Measurements from ENCODE around the gene LRRN3. TPM values are rescaled to one million over a fixed set of nuclear protein-coding genes. Genes with fewer than 3 reads are reported as not detected.
A peak's percentile ranks its signal among the peaks of the same experiment; 100 is the strongest.

The LRRN3 gene
- total and polyA plus RNA-seq, 10 of the 15 experiments (the other 5 are each of a cell fraction or from before 2014, with no cell fraction given), result 0.02 to 0.24 (median 0.11) TPM; not detected in 3

GRCh38 chr7:111113263-111114017 lies 22.5 kb downstream of the LRRN3 start (continued):
- TF ChIP-seq RB1 (IDR thresholded peaks at IDR 0.05; ENCODE audit: borderline replicate concordance), result no peak
- TF ChIP-seq, protein P1, sequence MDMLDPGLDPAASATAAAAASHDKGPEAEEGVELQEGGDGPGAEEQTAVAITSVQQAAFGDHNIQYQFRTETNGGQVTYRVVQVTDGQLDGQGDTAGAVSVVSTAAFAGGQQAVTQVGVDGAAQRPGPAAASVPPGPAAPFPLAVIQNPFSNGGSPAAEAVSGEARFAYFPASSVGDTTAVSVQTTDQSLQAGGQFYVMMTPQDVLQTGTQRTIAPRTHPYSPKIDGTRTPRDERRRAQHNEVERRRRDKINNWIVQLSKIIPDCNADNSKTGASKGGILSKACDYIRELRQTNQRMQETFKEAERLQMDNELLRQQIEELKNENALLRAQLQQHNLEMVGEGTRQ (IDR thresholded peaks at IDR 0.05; ENCODE audit: borderline replicate concordance, low read depth, low read length), result no peak
- TF ChIP-seq, protein P2, sequence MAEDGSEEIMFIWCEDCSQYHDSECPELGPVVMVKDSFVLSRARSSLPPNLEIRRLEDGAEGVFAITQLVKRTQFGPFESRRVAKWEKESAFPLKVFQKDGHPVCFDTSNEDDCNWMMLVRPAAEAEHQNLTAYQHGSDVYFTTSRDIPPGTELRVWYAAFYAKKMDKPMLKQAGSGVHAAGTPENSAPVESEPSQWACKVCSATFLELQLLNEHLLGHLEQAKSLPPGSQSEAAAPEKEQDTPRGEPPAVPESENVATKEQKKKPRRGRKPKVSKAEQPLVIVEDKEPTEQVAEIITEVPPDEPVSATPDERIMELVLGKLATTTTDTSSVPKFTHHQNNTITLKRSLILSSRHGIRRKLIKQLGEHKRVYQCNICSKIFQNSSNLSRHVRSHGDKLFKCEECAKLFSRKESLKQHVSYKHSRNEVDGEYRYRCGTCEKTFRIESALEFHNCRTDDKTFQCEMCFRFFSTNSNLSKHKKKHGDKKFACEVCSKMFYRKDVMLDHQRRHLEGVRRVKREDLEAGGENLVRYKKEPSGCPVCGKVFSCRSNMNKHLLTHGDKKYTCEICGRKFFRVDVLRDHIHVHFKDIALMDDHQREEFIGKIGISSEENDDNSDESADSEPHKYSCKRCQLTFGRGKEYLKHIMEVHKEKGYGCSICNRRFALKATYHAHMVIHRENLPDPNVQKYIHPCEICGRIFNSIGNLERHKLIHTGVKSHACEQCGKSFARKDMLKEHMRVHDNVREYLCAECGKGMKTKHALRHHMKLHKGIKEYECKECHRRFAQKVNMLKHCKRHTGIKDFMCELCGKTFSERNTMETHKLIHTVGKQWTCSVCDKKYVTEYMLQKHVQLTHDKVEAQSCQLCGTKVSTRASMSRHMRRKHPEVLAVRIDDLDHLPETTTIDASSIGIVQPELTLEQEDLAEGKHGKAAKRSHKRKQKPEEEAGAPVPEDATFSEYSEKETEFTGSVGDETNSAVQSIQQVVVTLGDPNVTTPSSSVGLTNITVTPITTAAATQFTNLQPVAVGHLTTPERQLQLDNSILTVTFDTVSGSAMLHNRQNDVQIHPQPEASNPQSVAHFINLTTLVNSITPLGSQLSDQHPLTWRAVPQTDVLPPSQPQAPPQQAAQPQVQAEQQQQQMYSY (CRISPR knock-in tag; IDR thresholded peaks at IDR 0.05), result no peak
- TF ChIP-seq SREBF1 (IDR thresholded peaks at IDR 0.05; ENCODE audit: low read length), result no peak
- TF ChIP-seq, protein P3, sequence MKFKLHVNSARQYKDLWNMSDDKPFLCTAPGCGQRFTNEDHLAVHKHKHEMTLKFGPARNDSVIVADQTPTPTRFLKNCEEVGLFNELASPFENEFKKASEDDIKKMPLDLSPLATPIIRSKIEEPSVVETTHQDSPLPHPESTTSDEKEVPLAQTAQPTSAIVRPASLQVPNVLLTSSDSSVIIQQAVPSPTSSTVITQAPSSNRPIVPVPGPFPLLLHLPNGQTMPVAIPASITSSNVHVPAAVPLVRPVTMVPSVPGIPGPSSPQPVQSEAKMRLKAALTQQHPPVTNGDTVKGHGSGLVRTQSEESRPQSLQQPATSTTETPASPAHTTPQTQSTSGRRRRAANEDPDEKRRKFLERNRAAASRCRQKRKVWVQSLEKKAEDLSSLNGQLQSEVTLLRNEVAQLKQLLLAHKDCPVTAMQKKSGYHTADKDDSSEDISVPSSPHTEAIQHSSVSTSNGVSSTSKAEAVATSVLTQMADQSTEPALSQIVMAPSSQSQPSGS (IDR thresholded peaks at IDR 0.05; ENCODE audit: low read length), result peak; percentile 81
- no peak for TF ChIP-seq NFYA (IDR thresholded peaks at IDR 0.05; ENCODE audit: borderline replicate concordance, low read depth, low read length)
- TF ChIP-seq MXI1 (IDR thresholded peaks at IDR 0.05; ENCODE audit: low read depth, low read length), result no peak
- no peak for TF ChIP-seq SUPT20H (IDR thresholded peaks at IDR 0.05; ENCODE audit: borderline replicate concordance, control insufficient read depth, low read depth, low read length)
- TF ChIP-seq HCFC1 (IDR thresholded peaks at IDR 0.05; ENCODE audit: low read length), result no peak
- TF ChIP-seq CBFB (IDR thresholded peaks at IDR 0.05; ENCODE audit: low read depth), result no peak
- TF ChIP-seq KDM1A (IDR thresholded peaks at IDR 0.05; ENCODE audit: borderline replicate concordance), result no peak
- no peak for TF ChIP-seq ZNF687 (IDR thresholded peaks at IDR 0.05)
- TF ChIP-seq EGR1 (IDR thresholded peaks at IDR 0.05; ENCODE audit: borderline replicate concordance in 1 of 2, low read depth in 2 of 2, low read length in 2 of 2), result no peak
- TF ChIP-seq NFXL1 (IDR thresholded peaks at IDR 0.05; ENCODE audit: borderline replicate concordance), result no peak
- TF ChIP-seq MLLT1 (IDR thresholded peaks at IDR 0.05), result no peak
- TF ChIP-seq TAF1 (IDR thresholded peaks at IDR 0.05; ENCODE audit: borderline replicate concordance, low read depth, low read length), result no peak
- no peak for TF ChIP-seq STAT1 (conservative IDR thresholded peaks at IDR 0.05)
- no peak for TF ChIP-seq SMAD1 (IDR thresholded peaks at IDR 0.05; ENCODE audit: low read depth, partially characterized antibody)

Data from GM12878 (cell line).